ENCODE results near the gene KLHL25.

The KLHL25 gene

DNA sequence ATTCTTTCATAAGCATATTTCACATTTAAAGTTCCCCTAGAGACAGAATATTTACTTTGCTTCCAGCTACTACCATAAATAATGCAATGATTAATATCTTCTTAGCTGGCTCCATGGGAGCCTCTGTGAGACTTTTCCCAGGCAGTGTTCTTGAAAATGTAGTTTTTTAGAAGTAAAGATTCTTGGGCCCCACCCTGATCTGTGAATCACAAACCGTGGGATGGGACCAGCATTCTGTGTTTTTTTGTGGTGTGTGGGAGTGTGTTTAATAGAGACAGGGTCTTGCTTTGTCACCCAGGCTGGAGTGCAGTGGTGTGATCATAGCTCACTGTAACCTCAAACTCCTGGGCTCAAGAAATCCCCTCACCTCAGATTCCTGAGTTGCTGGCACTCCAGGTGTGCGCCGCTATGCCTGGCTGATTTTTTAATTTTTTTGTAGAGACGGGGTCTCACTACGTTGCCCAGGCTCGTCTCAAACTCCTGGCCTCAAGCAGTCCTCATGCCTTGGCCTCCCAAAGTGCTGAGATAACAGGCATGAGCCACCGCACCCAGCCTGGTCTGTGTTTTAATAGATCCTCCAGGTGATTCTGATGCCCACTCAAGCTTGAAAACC lies 83.0 kb downstream of the KLHL25 start:
- no peak for DNase-seq

DNA sequence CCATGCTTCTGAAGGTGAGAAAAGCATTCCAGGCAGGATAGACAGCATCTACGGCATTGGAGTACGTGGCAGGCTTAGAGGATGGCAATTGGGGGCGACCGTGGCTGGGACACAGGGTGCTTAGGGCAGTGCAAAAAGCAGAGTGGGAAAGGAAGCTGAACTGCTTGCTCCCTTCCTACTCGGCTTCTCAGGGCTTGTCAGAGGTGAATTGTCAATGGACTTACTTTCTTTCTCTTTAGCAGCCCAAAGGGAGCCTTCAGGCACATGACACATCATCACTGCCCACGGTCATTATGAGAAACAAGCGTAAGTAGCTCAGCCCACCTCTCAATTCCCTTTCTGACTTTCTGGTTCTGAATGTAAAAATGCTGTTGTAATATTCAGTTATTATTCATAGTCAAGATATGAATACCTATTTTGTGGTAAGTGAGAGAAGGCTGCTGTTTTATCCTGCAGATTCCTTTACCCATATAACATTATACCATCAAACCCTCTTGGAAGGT lies 84.3 kb downstream of the KLHL25 start:
- no peak for DNase-seq

Data from MV-4-11 (cell line).